Trophoblast cell (in vitro differentiated cells and primary cell): ENCODE data around the gene APOL2.

Experiments used
- DNase-seq, 2 donors: peaks; one replicate each; pipeline ENCODE4 v3.0.0-alpha.2; 2016
- H2AFZ ChIP-seq: 2 replicates; pipeline ENCODE4 v1.6.1; 2013; ENCODE audit warnings: low read length, moderate library complexity, mild to moderate bottlenecking; ENCODE audit not compliant: insufficient read depth, poor library complexity
- H2AK5ac ChIP-seq: 2 replicates; pipeline ENCODE4 v1.6.1; 2013; ENCODE audit warnings: mild to moderate bottlenecking, low read length
- H2BK120ac ChIP-seq: 2 replicates; pipeline ENCODE4 v1.6.1; 2013; ENCODE audit warnings: low read length, mild to moderate bottlenecking, moderate library complexity; ENCODE audit not compliant: insufficient read depth, poor library complexity
- H2BK12ac ChIP-seq: 2 replicates; pipeline ENCODE4 v1.6.1; 2013; ENCODE audit warnings: mild to moderate bottlenecking, low read length, moderate library complexity
- H2BK5ac ChIP-seq: 2 replicates; pipeline ENCODE4 v1.6.1; 2013; ENCODE audit warnings: low read length, low read depth, moderate library complexity, mild to moderate bottlenecking; ENCODE audit not compliant: poor library complexity
- H3K14ac ChIP-seq: 2 replicates; pipeline ENCODE4 v1.6.1; 2013; ENCODE audit warnings: mild to moderate bottlenecking, low read length
- H3K18ac ChIP-seq: 2 replicates; pipeline ENCODE4 v1.6.1; 2013; ENCODE audit warnings: mild to moderate bottlenecking, low read length
- H3K23ac ChIP-seq: 2 replicates; pipeline ENCODE4 v1.6.1; 2013; ENCODE audit warnings: low read length
- H3K27ac ChIP-seq: 2 replicates; pipeline ENCODE4 v1.5.1; 2013; ENCODE audit warnings: low read depth, mild to moderate bottlenecking, inconsistent platforms, low read length, moderate library complexity
- H3K27me3 ChIP-seq: 2 replicates; pipeline ENCODE4 v1.6.1; 2013; ENCODE audit warnings: inconsistent platforms, mild to moderate bottlenecking, low read length, moderate library complexity; ENCODE audit not compliant: insufficient read depth
- H3K36me3 ChIP-seq, 2 experiments: 1 replicate in 1 of 2; 2 replicates in 1 of 2; pipeline ENCODE4 v1.6.1; 2013; ENCODE audit warnings: low read length in 2 of 2, mild to moderate bottlenecking in 2 of 2, moderate library complexity in 1 of 2; ENCODE audit not compliant: insufficient read depth in 2 of 2, control insufficient read depth in 1 of 2
- H3K4ac ChIP-seq: 2 replicates; pipeline ENCODE4 v1.6.1; 2013; ENCODE audit warnings: low read depth, mild to moderate bottlenecking, low read length, moderate library complexity
- H3K4me1 ChIP-seq, 2 experiments: 1 replicate in 1 of 2; 2 replicates in 1 of 2; pipeline ENCODE4 v1.6.1; 2013; ENCODE audit warnings: low read length in 2 of 2, mild to moderate bottlenecking in 2 of 2, moderate library complexity in 1 of 2; ENCODE audit not compliant: insufficient read depth in 2 of 2, control insufficient read depth in 1 of 2
- H3K4me2 ChIP-seq: 2 replicates; pipeline ENCODE4 v1.6.1; 2013; ENCODE audit warnings: inconsistent platforms, mild to moderate bottlenecking, low read length, moderate library complexity
- H3K4me3 ChIP-seq: 2 replicates; pipeline ENCODE4 v1.5.1; 2013; ENCODE audit warnings: mild to moderate bottlenecking, low read depth, low read length, inconsistent platforms
- H3K79me1 ChIP-seq: one replicate; pipeline ENCODE4 v1.6.1; 2013; ENCODE audit warnings: low read length
- H3K79me2 ChIP-seq: 2 replicates; pipeline ENCODE4 v1.6.1; 2013; ENCODE audit warnings: low read length, mild to moderate bottlenecking; ENCODE audit not compliant: control insufficient read depth, insufficient read depth, poor library complexity
- H3K9ac ChIP-seq: 2 replicates; pipeline ENCODE4 v1.6.1; 2013; ENCODE audit warnings: mild to moderate bottlenecking, low read length
- H3K9me3 ChIP-seq: 2 replicates; pipeline ENCODE4 v1.6.1; 2013; ENCODE audit warnings: low read depth, mild to moderate bottlenecking, control low read depth, inconsistent platforms, low read length; ENCODE audit not compliant: insufficient read depth
- H4K12ac ChIP-seq: 2 replicates; pipeline ENCODE4 v1.6.1; 2013; ENCODE audit warnings: low read depth, mild to moderate bottlenecking, low read length, moderate library complexity
- H4K8ac ChIP-seq: 2 replicates; pipeline ENCODE4 v1.6.1; 2013; ENCODE audit warnings: low read depth, mild to moderate bottlenecking, low read length, moderate library complexity
- H4K91ac ChIP-seq: one replicate; pipeline ENCODE4 v1.6.1; 2013; ENCODE audit warnings: low read depth, mild to moderate bottlenecking, low read length, moderate library complexity
- WGBS: extraction: QIAGEN DNeasy Blood & Tissue Kit; methylation state at CpG from one replicate; pipeline ENCODE4 v1.1.7; 2013; ENCODE audit warnings: missing lambda C conversion rate; ENCODE audit not compliant: insufficient read length, insufficient coverage; ENCODE audit errors: extremely low coverage; 5-methylcytosine and 5-hydroxymethylcytosine counted together

Gene APOL2

GRCh38 chr22:36193577-36193976 is 45.8 kb downstream of the APOL2 start:
- Histone ChIP-seq H4K12ac (no peak overlapping the region), H3K4ac (no peak overlapping the region), H3K36me3 (no peaks in the 10 kb centered on the region), H4K91ac (no peak overlapping the region), H2BK120ac (no peak overlapping the region), H3K18ac (no peak overlapping the region), H3K4me2 (no peak overlapping the region), H3K79me1 (no peaks in the 10 kb centered on the region), H3K9ac (no peak overlapping the region), H4K8ac (no peak overlapping the region), H3K14ac (no peak overlapping the region), H3K27me3 (no peaks in the 10 kb centered on the region), H2BK12ac (no peak overlapping the region), H2BK5ac (no peak overlapping the region), H3K23ac (no peak overlapping the region), H3K4me3 (no peak overlapping the region), H2AFZ (no peak overlapping the region), H3K9me3 (peaks cover 1% of the 10 kb centered on the region), H3K4me1 (peaks cover 3 to 4% of the 10 kb centered on the region in 2 experiments), H2AK5ac (no peak overlapping the region), H3K79me2 (no peaks in the 10 kb centered on the region), H3K27ac (no peak overlapping the region)
- WGBS, result no CpG with 5 or more reads among the region's 3 CpGs
- DNase-seq, result no peak

GRCh38 chr22:36193171-36193570 is 46.2 kb downstream of the APOL2 start:
- Histone ChIP-seq H4K91ac (no peak overlapping the region), H3K18ac (no peak overlapping the region), H3K79me1 (no peaks in the 10 kb centered on the region), H4K12ac (no peak overlapping the region), H3K4me2 (no peak overlapping the region), H2BK12ac (no peak overlapping the region), H3K9me3 (peaks cover 1% of the 10 kb centered on the region), H3K79me2 (no peaks in the 10 kb centered on the region), H2AFZ (no peak overlapping the region), H3K4me1 (peaks cover 3 to 4% of the 10 kb centered on the region in 2 experiments), H3K27ac (no peak overlapping the region), H2BK120ac (no peak overlapping the region), H2BK5ac (no peak overlapping the region), H2AK5ac (no peak overlapping the region), H3K4ac (no peak overlapping the region), H3K23ac (no peak overlapping the region), H3K4me3 (no peak overlapping the region), H3K9ac (no peak overlapping the region), H4K8ac (no peak overlapping the region), H3K27me3 (no peaks in the 10 kb centered on the region), H3K14ac (no peak overlapping the region), H3K36me3 (no peaks in the 10 kb centered on the region)
- no CpG with 5 or more reads among the region's 3 CpGs for WGBS
- DNase-seq, result no peak

DNA sequence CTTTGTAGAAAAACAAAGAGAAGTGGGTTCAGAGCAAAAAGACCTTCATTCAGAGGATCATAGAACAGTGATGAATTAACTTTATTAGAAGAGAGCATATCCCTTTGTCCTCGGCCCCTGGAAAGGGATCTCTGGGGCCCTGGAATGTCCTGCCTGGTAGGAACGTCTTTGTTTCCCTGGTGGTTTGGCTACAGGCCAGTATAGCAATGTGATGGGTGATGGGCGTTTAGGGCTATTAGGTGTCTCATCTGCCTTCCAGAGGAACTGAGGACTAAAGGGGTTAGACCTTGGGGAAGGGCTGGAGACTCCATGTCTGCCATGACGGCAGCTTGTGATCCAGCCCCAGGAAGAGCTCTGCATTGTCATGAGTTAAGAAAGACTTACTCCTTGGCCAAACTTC is 46.8 kb downstream of the APOL2 start:
- WGBS, result no CpG with 5 or more reads among the region's 4 CpGs
- no peak overlapping the region for H3K4ac ChIP-seq
- no peak overlapping the region for H2AK5ac ChIP-seq
- H2BK5ac ChIP-seq, result no peak overlapping the region
- H2AFZ ChIP-seq, result no peak overlapping the region
- peaks cover under 1 to 1% of the 10 kb centered on the region in 2 experiments for H3K4me1 ChIP-seq
- no peak overlapping the region for H3K9ac ChIP-seq
- H3K23ac ChIP-seq, result no peak overlapping the region
- no peak overlapping the region for H2BK120ac ChIP-seq
- DNase-seq, result no peak
- H3K27ac ChIP-seq, result no peak overlapping the region
- no peaks in the 10 kb centered on the region for H3K36me3 ChIP-seq
- no peak overlapping the region for H3K18ac ChIP-seq
- H3K4me3 ChIP-seq, result no peak overlapping the region
- H3K79me2 ChIP-seq, result no peaks in the 10 kb centered on the region
- H3K4me2 ChIP-seq, result no peak overlapping the region
- no peak overlapping the region for H4K12ac ChIP-seq
- H4K8ac ChIP-seq, result no peak overlapping the region
- H4K91ac ChIP-seq, result no peak overlapping the region
- H2BK12ac ChIP-seq, result no peak overlapping the region
- H3K79me1 ChIP-seq, result no peaks in the 10 kb centered on the region
- H3K9me3 ChIP-seq, result peaks cover 1% of the 10 kb centered on the region
- H3K14ac ChIP-seq, result no peak overlapping the region
- H3K27me3 ChIP-seq, result no peaks in the 10 kb centered on the region

- no peak overlapping the region for H2BK5ac ChIP-seq
- no CpG with 5 or more reads among the region's 17 CpGs for WGBS
- H3K4me2 ChIP-seq, result no peak overlapping the region
- no peaks in the 10 kb centered on the region for H3K4me1 ChIP-seq
- no peak overlapping the region for H4K91ac ChIP-seq
- no peaks in the 10 kb centered on the region for H3K79me1 ChIP-seq
- DNase-seq, result no peak
- no peak overlapping the region for H4K12ac ChIP-seq
- H4K8ac ChIP-seq, result no peak overlapping the region
- H2BK12ac ChIP-seq, result no peak overlapping the region
- H3K27me3 ChIP-seq, result no peaks in the 10 kb centered on the region
- no peaks in the 10 kb centered on the region for H3K36me3 ChIP-seq
- H2BK120ac ChIP-seq, result no peak overlapping the region
- H3K18ac ChIP-seq, result no peak overlapping the region
- H3K23ac ChIP-seq, result no peak overlapping the region
- no peaks in the 10 kb centered on the region for H3K79me2 ChIP-seq
- H3K4me3 ChIP-seq, result no peak overlapping the region
- H3K27ac ChIP-seq, result no peak overlapping the region
- no peak overlapping the region for H3K9ac ChIP-seq
- H3K4ac ChIP-seq, result no peak overlapping the region
- H3K9me3 ChIP-seq, result peaks cover 1% of the 10 kb centered on the region
- no peak overlapping the region for H2AK5ac ChIP-seq
- no peak overlapping the region for H3K14ac ChIP-seq
- no peak overlapping the region for H2AFZ ChIP-seq
Measured at GRCh38 chr22:36191106-36191836, 48.1 kb downstream of the APOL2 start.
